ENCODE results near the gene CORIN.

Gene CORIN

DNA sequence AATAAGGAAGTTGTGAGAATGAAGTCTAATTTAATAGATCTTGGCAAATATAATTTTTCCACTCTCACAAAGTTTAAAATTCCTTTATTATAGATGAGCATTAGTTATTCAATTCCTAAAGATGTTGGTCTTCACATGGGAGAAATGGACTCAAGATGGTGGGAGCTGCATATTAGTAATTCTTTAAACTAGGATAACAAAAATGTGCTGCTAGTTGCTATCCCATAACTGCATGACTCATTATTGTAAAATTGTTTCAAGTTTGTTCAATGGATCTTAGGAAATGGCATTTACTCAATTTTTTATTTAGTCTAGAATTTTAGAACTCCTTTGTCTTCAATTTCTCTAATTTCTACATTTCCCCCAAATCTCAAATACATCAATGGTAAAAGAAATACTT lies 197.0 kb downstream of the CORIN start:
- no peak for DNase-seq (ENCODE audit: insufficient read length, low spot score)
- TF ChIP-seq, protein P1, sequence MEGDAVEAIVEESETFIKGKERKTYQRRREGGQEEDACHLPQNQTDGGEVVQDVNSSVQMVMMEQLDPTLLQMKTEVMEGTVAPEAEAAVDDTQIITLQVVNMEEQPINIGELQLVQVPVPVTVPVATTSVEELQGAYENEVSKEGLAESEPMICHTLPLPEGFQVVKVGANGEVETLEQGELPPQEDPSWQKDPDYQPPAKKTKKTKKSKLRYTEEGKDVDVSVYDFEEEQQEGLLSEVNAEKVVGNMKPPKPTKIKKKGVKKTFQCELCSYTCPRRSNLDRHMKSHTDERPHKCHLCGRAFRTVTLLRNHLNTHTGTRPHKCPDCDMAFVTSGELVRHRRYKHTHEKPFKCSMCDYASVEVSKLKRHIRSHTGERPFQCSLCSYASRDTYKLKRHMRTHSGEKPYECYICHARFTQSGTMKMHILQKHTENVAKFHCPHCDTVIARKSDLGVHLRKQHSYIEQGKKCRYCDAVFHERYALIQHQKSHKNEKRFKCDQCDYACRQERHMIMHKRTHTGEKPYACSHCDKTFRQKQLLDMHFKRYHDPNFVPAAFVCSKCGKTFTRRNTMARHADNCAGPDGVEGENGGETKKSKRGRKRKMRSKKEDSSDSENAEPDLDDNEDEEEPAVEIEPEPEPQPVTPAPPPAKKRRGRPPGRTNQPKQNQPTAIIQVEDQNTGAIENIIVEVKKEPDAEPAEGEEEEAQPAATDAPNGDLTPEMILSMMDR (IDR thresholded peaks at IDR 0.05; ENCODE audit: insufficient read depth, missing control alignments), result no peak
- FAIRE-seq, result no peak

GRCh38 chr4:47639531-47639930 lies 198.3 kb downstream of the CORIN start:
- DNase-seq (ENCODE audit: insufficient read length, low spot score), result no peak
- FAIRE-seq, result no peak
- TF ChIP-seq, protein P1 (IDR thresholded peaks at IDR 0.05; ENCODE audit: insufficient read depth, missing control alignments), result no peak

DNA sequence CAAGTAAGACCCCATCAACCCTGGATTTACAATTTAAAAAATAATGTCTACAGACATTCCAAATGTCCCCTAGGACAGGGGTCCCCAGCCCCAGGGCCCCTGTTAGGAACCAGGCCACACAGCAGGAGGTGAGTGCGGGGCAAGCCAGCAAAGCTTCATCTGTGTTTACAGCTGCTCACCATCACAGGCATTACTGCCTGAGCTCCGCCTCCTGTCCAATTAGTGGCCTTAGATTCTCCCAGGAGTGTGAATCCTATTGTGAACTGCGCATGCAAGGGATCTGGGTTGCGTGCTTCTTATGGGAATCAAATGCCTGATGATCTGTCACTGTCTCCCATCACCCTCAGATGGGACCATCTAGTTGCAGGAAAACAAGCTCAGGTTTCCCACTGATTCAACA lies 206.7 kb downstream of the CORIN start:
- no peak for DNase-seq (ENCODE audit: insufficient read length, low spot score)
- FAIRE-seq, result no peak
- TF ChIP-seq, protein P1 (IDR thresholded peaks at IDR 0.05; ENCODE audit: insufficient read depth, missing control alignments), result no peak

DNA sequence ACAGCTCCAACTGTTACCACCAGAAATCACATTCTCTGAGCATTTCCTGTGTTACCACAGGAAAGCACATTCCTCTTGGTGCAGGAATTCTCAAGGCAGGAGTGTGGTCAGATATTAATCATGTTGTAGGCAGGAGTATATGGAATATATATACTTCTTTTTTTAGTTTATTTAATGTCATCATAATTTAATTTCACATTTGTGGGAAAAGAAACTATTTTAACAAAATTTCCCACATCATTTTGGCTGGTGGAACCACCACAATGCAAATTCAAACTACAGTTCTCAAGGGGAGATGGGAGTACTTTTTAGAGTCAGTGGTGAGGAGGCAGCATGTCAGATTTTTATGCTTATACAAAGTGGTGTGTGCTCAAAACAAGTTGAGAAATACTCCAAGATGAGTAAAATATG lies 213.8 kb downstream of the CORIN start:
- TF ChIP-seq, protein P1 (IDR thresholded peaks at IDR 0.05; ENCODE audit: insufficient read depth, missing control alignments), result no peak
- DNase-seq (ENCODE audit: insufficient read length, low spot score) (no peak), FAIRE-seq (no peak)

GRCh38 chr4:47621181-47621580 lies 216.7 kb downstream of the CORIN start:
- DNase-seq (ENCODE audit: insufficient read length, low spot score) (no peak), FAIRE-seq (no peak)
- TF ChIP-seq, protein P1 (IDR thresholded peaks at IDR 0.05; ENCODE audit: insufficient read depth, missing control alignments), result no peak

DNA sequence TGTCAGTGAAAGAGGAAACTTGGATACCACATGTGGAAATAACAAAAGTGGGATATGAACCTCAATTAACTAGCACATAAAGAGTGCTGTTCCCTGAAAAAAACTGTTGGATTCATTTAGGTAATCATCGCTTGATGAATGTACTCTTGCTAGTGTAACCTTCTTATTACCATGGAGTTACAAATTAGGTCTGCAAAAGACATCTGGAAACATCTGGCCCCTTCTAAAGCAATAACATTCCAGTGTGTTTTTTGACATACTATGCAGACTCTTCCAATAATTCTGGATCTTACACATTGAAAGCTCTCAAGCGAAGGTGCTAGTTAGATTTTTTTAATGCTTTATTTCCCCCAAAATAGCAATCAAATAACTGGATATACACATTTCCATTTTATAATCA lies 218.2 kb downstream of the CORIN start:
- TF ChIP-seq, protein P1 (IDR thresholded peaks at IDR 0.05; ENCODE audit: insufficient read depth, missing control alignments), result no peak
- no peak for FAIRE-seq
- DNase-seq (ENCODE audit: insufficient read length, low spot score), result no peak

DNA sequence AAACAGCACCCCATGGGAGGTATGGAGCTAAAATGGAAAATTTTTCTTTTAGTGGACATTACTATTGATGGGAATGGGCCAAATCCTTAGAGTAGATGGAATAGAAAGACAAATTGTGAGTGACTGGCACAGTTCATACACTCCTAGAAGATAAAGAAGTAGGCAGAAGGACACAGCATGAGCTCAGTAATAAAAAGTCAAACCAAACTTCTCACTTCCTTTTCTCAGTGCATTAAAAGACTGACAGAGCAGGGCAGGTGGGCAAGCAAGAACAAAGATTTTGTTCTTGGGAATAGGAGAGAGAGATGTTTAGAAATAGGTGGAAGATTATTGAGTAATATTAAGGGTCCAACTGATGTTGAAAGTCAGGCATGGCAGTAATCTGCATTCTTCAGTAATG lies 220.3 kb downstream of the CORIN start:
- TF ChIP-seq, protein P1 (IDR thresholded peaks at IDR 0.05; ENCODE audit: insufficient read depth, missing control alignments), result no peak
- DNase-seq (ENCODE audit: insufficient read length, low spot score) (no peak), FAIRE-seq (no peak)
